Skeletal muscle cell (primary cell): ENCODE measurements around the gene NDFIP2.

Source experiments
- DNase-seq: peaks from one replicate; pipeline ENCODE4 v3.0.0-alpha.2; 2010; ENCODE audit warnings: low read depth
- H3K4me3 ChIP-seq: 2 replicates; pipeline ENCODE4 v1.5.1; 2011; ENCODE audit warnings: low read depth, mild to moderate bottlenecking, control low read depth, low read length, moderate library complexity

The NDFIP2 gene

GRCh38 chr13:79490824-79491223, 9.9 kb downstream of the NDFIP2 start:
- no peak for DNase-seq
- no peak overlapping the region for H3K4me3 ChIP-seq

- no peak overlapping the region for H3K4me3 ChIP-seq
Observed at GRCh38 chr13:79491715-79492114, 10.8 kb downstream of the NDFIP2 start.

GRCh38 chr13:79492313-79492798, 11.4 kb downstream of the NDFIP2 start:
- H3K4me3 ChIP-seq: no peak overlapping the region
- no peak for DNase-seq

More at GRCh38 chr13:79491715-79492114, 10.8 kb downstream of the NDFIP2 start:
- peak; percentile 31 for DNase-seq

GRCh38 chr13:79492918-79493594, 12.1 kb downstream of the NDFIP2 start:
- H3K4me3 ChIP-seq: no peak overlapping the region
- DNase-seq: no peak

GRCh38 chr13:79496188-79496587, 15.2 kb downstream of the NDFIP2 start:
- DNase-seq: no peak

GRCh38 chr13:79497064-79497463, 16.1 kb downstream of the NDFIP2 start:
- DNase-seq: no peak
- no peak overlapping the region for H3K4me3 ChIP-seq

More at GRCh38 chr13:79496188-79496587, 15.2 kb downstream of the NDFIP2 start:
- no peak overlapping the region for H3K4me3 ChIP-seq

GRCh38 chr13:79497852-79498251, 16.9 kb downstream of the NDFIP2 start:
- H3K4me3 ChIP-seq: no peak overlapping the region
- DNase-seq: no peak

GRCh38 chr13:79500829-79501228, 19.9 kb downstream of the NDFIP2 start:
- no peak for DNase-seq
- H3K4me3 ChIP-seq: no peak overlapping the region

- no peak for DNase-seq
- no peak overlapping the region for H3K4me3 ChIP-seq
Observed at GRCh38 chr13:79501538-79502232, 20.7 kb downstream of the NDFIP2 start.

GRCh38 chr13:79502859-79503468, 22.0 kb downstream of the NDFIP2 start:
- H3K4me3 ChIP-seq: no peak overlapping the region
- no peak for DNase-seq

- H3K4me3 ChIP-seq: no peak overlapping the region
- DNase-seq: no peak
Observed at GRCh38 chr13:79503473-79504017, 22.6 kb downstream of the NDFIP2 start.

- no peak overlapping the region for H3K4me3 ChIP-seq
- no peak for DNase-seq
Observed at GRCh38 chr13:79508224-79508961, 27.4 kb downstream of the NDFIP2 start.

GRCh38 chr13:79511611-79512010, 30.7 kb downstream of the NDFIP2 start:
- H3K4me3 ChIP-seq: no peak overlapping the region
- no peak for DNase-seq

- no peak overlapping the region for H3K4me3 ChIP-seq
- no peak for DNase-seq
Observed at GRCh38 chr13:79512950-79513349, 32.0 kb downstream of the NDFIP2 start.

- DNase-seq: no peak
- no peak overlapping the region for H3K4me3 ChIP-seq
Observed at GRCh38 chr13:79516595-79516994, 35.6 kb downstream of the NDFIP2 start.

GRCh38 chr13:79519255-79519654, 38.3 kb downstream of the NDFIP2 start:
- DNase-seq: no peak
- no peak overlapping the region for H3K4me3 ChIP-seq

GRCh38 chr13:79522583-79522982, 41.6 kb downstream of the NDFIP2 start:
- peak; percentile 66 for DNase-seq
- no peak overlapping the region for H3K4me3 ChIP-seq

- H3K4me3 ChIP-seq: no peak overlapping the region
- DNase-seq: no peak
Observed at GRCh38 chr13:79525064-79525857, 44.3 kb downstream of the NDFIP2 start.

- H3K4me3 ChIP-seq: no peak overlapping the region
- no peak for DNase-seq
Observed at GRCh38 chr13:79527698-79528097, 46.7 kb downstream of the NDFIP2 start.
